ENCODE data around the gene DAGLA.

DNA sequence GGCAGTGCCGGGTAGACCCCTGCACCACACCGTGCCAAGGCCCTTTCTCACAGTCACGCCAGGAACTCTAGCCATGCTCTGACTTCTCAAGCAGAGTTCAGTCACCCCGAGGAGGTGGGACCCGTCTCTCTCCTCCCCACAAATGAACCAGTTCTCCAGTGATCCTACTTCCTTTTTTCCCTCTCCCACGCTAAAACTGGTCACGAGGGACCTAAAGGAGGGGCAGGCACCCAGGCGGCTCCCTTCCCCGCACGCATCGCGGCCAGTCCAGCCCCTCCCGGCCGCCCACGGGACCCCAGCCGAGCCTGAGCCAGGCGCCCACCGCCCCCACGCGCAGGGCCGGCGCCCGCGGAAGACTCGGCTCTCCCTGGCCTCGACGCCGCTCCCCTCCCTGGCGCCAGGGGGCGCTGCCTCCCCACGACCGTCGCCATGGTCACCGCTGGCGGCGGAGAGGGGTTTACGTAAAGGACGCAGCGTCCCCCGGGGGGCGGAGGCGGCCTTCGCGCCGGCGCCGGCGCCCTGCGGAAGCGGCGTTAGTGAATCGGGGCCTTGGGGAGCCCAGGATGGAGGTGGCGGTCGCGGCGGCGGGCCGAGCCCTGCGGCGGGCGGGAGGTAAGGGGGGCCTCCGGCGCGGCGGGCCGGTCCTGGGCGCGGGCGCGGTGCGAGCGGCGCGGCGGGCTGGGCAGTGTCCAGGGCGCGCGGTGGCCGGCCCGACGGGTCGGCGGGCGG is at the start of gene DAGLA:
- TF ChIP-seq, protein P1, sequence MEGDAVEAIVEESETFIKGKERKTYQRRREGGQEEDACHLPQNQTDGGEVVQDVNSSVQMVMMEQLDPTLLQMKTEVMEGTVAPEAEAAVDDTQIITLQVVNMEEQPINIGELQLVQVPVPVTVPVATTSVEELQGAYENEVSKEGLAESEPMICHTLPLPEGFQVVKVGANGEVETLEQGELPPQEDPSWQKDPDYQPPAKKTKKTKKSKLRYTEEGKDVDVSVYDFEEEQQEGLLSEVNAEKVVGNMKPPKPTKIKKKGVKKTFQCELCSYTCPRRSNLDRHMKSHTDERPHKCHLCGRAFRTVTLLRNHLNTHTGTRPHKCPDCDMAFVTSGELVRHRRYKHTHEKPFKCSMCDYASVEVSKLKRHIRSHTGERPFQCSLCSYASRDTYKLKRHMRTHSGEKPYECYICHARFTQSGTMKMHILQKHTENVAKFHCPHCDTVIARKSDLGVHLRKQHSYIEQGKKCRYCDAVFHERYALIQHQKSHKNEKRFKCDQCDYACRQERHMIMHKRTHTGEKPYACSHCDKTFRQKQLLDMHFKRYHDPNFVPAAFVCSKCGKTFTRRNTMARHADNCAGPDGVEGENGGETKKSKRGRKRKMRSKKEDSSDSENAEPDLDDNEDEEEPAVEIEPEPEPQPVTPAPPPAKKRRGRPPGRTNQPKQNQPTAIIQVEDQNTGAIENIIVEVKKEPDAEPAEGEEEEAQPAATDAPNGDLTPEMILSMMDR (IDR thresholded peaks at IDR 0.05) = peak; percentile 94 to 99 (median 99)
- TF ChIP-seq POLR2A (IDR thresholded peaks at IDR 0.05) = peak in 1 of 2 donors; percentile 16
- peak in 1 of 2 donors; percentile 46 for TF ChIP-seq EP300 (IDR thresholded peaks at IDR 0.05)

Measured in tibial nerve (tissue), 4 donors.